ENCODE data around the gene GALNT10.

The GALNT10 gene

GRCh38 chr5:154262342-154262741 is 71.8 kb downstream of the GALNT10 start:
- no peak for DNase-seq (ENCODE audit: low read depth in 2 of 2, low spot score in 1 of 2)

- DNase-seq (ENCODE audit: low read depth in 2 of 2, low spot score in 1 of 2): no peak
Measured at GRCh38 chr5:154264549-154265196, 74.1 kb downstream of the GALNT10 start.

GRCh38 chr5:154265197-154265773 is 74.8 kb downstream of the GALNT10 start:
- DNase-seq (ENCODE audit: low read depth in 2 of 2, low spot score in 1 of 2): no peak

GRCh38 chr5:154267516-154267915 is 77.0 kb downstream of the GALNT10 start:
- DNase-seq (ENCODE audit: low read depth in 2 of 2, low spot score in 1 of 2): no peak

GRCh38 chr5:154268073-154268472 is 77.5 kb downstream of the GALNT10 start:
- DNase-seq (ENCODE audit: low read depth in 2 of 2, low spot score in 1 of 2): no peak

GRCh38 chr5:154269414-154269813 is 78.9 kb downstream of the GALNT10 start:
- no peak for DNase-seq (ENCODE audit: low read depth in 2 of 2, low spot score in 1 of 2)

- no peak for DNase-seq (ENCODE audit: low read depth in 2 of 2, low spot score in 1 of 2)
Measured at GRCh38 chr5:154271466-154271865, 80.9 kb downstream of the GALNT10 start.

- no peak for DNase-seq (ENCODE audit: low read depth in 2 of 2, low spot score in 1 of 2)
Measured at GRCh38 chr5:154271936-154272514, 81.5 kb downstream of the GALNT10 start.

- no peak for DNase-seq (ENCODE audit: low read depth in 2 of 2, low spot score in 1 of 2)
Measured at GRCh38 chr5:154273028-154273617, 82.6 kb downstream of the GALNT10 start.

GRCh38 chr5:154273963-154274827 is 83.7 kb downstream of the GALNT10 start:
- DNase-seq (ENCODE audit: low read depth in 2 of 2, low spot score in 1 of 2): no peak

GRCh38 chr5:154274828-154275185 is 84.3 kb downstream of the GALNT10 start:
- no peak for DNase-seq (ENCODE audit: low read depth in 2 of 2, low spot score in 1 of 2)

- DNase-seq (ENCODE audit: low read depth in 2 of 2, low spot score in 1 of 2): no peak
Measured at GRCh38 chr5:154275566-154275965, 85.0 kb downstream of the GALNT10 start.

- DNase-seq (ENCODE audit: low read depth in 2 of 2, low spot score in 1 of 2): no peak
Measured at GRCh38 chr5:154276261-154276972, 85.9 kb downstream of the GALNT10 start.

GRCh38 chr5:154276973-154277331 is 86.4 kb downstream of the GALNT10 start:
- DNase-seq (ENCODE audit: low read depth in 2 of 2, low spot score in 1 of 2): no peak

GRCh38 chr5:154277499-154277898 is 87.0 kb downstream of the GALNT10 start:
- no peak for DNase-seq (ENCODE audit: low read depth in 2 of 2, low spot score in 1 of 2)

- DNase-seq (ENCODE audit: low read depth in 2 of 2, low spot score in 1 of 2): no peak
Measured at GRCh38 chr5:154278186-154278585, 87.7 kb downstream of the GALNT10 start.

GRCh38 chr5:154278908-154279307 is 88.4 kb downstream of the GALNT10 start:
- DNase-seq (ENCODE audit: low read depth in 2 of 2, low spot score in 1 of 2): no peak

GRCh38 chr5:154284433-154284832 is 93.9 kb downstream of the GALNT10 start:
- DNase-seq (ENCODE audit: low read depth in 2 of 2, low spot score in 1 of 2): no peak

GRCh38 chr5:154285661-154286408 is 95.3 kb downstream of the GALNT10 start:
- no peak for DNase-seq (ENCODE audit: low read depth in 2 of 2, low spot score in 1 of 2)

GRCh38 chr5:154286557-154286956 is 96.0 kb downstream of the GALNT10 start:
- DNase-seq (ENCODE audit: low read depth in 2 of 2, low spot score in 1 of 2): no peak
